NCI-H128 (cell line): ENCODE data around the gene LIPG.

ENCODE experiments used
- DNase-seq: peaks from one replicate; lab custom pipeline; 2025; ENCODE audit not compliant: unreplicated experiment; lab: John Stamatoyannopoulos, UW

LIPG gene

GRCh38 chr18:49610022-49610445, 48.2 kb downstream of the LIPG start:
- DNase-seq: no peak

DNA sequence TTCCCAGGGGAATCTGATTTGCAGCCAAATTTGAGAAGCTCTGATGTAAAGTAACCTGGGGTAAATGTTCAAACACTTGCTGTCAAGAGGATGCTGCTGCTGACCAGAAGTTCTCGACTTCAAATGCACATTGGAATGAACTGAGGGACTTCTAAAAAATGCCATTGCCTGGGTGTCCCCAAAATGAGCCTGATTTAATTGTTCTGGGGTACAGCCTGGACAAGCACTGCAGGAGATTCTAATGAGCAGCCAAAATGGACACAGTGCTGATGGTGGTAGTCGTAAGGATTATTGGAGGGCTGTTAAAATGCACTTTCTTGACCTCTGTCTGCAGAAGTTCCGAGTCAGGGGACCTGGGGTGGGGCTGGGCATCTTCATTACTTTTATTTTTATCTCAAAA, 49.5 kb downstream of the LIPG start:
- DNase-seq: no peak

DNA sequence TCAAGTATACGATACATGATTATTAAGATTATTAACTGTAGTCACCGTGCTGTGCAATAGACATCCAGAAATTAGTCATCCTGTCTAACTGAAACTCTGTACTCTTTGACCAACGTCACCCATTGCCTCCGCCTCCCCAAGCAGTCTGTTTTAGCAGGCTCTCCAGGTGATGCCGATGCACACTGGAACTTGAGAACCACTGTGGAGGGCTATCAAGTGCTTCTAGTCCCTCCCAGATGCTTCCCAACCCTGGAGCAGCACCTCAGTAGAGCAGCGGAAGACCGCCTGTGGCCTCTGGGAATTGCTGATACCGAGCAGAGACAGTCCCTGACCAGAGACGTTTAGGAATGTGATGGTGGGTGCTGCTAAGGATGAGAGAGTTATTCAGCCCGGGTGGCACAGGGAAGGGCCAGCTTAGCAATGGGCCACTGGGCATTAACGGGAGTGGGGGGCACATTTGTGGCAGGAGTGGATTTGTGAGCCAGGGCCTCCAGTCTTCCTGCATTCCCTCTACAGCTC, 50.7 kb downstream of the LIPG start:
- DNase-seq: no peak

DNA sequence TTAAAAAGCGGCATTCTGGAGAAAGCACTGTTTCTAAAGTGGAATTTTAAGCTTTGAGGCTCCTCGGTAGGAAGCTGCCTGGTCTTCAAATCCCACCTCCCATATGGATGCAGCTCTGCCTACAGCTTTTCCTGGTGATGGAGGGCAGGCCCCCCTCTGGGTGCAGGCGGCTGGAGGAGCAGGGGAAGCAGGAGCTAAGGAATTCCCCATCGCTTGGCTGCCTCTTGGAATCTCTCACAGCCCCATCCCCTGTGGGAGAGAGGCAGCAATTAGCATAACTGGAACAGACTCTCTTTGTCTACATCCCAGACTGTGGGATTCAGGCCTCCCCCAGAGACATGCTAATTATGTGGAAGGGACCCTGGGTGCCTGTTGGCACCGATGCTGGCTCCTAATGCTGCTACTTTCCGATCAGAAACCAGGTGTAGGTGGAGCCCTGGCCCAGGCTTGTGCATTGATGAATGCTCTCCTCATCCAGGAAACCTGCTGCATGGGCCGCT, 51.3 kb downstream of the LIPG start:
- no peak for DNase-seq

DNA sequence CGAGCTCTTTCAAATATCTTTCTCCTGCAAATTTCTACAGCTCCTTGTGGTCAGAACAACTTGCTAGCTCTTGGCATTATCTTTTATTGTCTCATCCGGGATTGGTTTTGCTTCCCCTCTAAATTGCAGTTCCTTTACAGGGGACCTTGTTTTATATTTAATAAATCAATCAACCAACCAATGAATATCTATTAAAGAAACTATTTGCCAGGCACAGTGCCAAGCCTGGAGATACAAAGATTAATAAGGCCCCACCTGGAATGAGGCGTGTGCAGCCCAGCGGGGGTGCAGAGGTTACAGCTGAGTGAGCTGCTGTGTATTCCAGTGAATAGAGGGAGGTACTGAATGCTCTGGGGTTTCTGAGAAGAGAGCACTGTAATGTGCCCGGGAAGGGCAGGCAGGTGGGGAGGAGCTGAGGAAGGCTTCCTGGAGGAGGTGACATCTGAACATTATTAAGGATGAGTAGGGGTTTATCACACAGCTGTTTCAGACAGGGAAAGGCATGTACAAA, 51.8 kb downstream of the LIPG start:
- DNase-seq: no peak

GRCh38 chr18:49616618-49617328, 54.9 kb downstream of the LIPG start:
- DNase-seq: no peak

GRCh38 chr18:49617329-49617695, 55.5 kb downstream of the LIPG start:
- DNase-seq: no peak

GRCh38 chr18:49617865-49618264, 56.0 kb downstream of the LIPG start:
- DNase-seq: no peak

DNA sequence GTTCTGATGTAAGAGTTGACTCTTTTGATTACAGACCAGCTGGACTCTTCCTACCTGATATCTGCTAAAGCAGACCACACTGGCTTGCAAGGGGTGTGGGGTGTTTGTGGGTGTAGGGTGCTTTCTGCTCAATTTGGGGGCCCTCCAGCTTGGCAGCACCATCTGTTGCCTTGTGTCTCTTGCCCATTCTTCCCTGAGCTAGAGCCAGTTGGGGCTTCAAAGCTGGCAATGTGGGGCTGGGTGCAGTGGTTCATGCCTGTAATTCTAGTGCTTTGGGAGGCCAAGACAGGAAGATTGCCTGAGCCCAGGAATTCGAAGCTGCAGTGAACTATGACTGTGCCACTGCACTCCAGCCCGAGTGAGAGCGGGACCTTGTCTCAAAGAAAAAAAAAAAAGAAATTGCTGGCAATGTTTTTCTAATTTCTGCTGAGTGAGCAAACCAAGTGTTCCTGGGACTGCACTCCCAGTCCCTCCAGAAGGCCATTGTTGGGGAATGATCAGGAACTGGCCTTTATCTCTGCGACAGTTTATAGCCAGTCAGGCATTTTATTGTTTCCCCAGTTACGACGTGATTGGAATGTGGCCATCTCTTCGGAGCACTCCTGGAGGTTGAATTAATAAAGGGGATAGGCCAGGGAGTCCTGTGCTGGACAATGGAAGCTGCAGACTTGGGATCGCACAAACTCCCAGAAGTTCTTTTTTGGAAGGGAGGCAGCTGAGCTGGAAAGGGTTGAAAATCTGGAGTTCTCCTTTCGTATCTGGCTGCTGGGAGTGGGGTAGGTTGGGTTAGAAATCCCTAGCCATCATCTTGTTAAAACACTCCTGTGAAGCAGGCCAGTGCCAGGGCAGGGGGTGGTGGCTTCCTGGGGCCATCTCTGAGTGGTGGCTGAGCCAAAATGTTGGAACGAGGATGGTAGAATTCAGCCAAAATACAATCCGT, 57.2 kb downstream of the LIPG start:
- DNase-seq: no peak

DNA sequence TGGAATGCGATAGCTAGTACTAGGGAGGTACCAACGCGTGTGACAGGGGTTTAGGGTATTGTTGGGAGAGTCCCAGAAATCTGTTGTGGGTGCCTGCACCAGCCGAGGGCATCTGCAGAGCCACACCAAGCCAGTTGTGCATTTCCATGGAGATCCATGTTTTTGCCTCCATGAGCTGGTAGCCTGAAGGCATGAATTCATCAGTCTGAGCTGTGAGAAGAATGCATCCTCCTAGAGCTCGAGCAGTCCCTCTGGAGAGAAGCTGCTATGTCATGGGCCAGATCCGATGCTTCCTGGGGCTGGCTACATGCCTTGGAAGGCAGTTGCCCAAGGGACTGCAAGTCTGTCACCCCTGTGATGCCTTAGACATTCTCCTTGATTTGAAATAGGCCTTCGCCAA, 57.9 kb downstream of the LIPG start:
- no peak for DNase-seq

DNA sequence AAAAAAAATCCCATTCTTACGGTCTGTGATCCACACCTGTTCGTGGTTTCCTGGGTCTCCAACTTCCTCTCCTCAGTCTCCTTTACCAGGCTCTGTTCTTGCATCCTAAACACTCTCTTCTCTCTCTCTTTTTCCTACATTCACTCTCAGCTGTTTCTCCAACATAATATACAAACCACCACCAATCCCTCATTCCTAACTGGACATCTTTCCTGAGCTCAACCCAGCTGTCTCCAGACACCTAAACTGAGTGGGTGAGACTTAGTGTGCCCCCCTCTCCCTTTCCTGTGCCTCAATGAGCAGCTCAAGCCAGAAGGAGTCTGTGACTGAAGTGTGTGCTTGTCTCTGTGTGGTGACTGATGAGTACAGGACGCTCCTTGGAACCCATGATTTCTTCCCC, 59.4 kb downstream of the LIPG start:
- DNase-seq: no peak

DNA sequence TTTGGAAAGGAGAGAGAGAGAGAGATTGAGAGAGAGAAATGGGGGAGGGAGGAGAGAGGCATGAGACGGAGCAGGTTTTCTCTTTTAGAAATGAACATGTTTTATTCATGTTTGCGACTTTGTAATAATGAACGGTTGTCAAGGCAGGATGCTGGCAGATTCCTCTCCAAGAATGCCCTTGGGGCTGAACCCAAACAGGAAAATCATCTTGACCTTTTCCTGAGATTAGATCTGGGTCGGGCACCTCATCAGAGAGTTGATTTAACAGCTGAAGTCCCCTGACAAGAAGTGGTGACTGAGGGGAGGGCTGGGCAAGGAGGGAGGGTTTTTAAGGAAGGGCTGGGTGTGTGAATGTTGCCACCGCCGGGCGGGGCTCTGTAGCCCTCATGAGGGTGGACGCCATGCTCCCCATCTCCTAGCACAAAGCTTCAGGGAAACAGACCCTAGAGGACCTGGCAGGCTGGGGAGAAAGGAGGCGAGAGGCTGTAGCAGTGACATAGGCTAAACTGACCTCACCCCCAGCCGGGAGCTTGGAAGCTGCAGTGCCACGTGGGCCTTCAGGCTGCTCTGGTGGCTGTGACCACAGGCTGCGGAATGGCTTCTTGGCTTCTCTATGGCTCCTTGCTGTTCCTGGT, 60.0 kb downstream of the LIPG start:
- DNase-seq: no peak

GRCh38 chr18:49623571-49623970, 61.7 kb downstream of the LIPG start:
- no peak for DNase-seq

DNA sequence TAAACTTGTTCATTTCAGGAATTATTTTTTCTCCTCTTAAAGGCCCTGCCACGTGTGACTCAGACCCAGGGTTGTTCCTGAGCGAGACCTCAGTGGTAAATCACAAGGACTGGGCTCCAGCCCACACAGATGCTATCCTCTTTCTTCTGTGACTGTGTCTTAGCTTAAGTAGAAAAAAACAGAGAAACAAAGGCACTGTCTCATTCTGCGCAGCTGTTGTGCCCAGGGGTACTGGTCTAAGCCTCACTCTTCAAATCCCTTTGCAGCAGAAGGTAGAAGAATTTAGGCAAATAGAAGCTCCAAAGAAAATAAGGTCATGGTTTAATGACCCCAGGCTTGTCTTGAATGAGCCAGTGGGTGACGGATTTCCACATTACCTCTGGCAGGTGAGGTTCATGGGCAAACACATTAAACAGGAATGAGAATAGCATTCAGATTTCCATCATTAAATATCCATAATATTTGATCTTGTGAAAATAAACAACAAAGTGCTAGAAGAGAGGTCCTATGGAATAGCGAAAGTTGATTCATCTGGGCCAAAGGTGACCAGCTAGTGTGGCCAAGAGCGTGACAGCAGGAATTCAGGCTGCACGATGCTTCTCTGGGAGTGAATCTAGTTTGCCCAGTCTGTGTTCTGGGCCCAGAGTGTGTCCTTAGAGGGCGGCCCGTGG, 63.3 kb downstream of the LIPG start:
- no peak for DNase-seq

DNA sequence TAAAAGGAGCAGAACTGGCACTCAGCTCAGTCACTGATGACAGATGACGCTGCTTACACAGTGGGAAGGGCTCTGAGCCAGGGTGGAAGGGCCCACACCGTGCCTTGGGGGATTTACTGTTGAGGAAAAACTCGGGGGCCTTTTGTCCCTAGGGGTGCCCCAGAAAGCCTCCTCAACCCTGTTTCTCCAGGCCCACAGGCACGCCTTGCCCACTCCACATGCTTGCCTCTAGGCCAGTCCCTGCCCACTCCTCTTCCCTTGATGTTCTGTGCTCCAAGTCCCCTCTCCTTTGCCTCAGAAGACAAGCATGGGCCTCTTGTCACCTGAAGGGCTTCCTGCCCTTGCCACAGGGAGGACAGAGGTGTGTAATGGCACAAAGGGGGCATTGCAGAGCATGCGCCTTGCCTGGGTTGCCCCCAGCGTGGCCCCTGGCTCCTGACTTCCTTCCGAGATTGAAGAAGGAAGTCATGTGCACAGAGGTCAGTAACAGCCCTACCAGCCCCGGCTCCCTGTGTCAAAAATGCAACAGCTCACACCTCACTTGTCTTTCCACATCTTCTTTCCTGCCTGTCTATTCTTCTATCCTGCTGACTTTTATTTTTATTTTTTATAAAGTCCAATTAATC, 65.1 kb downstream of the LIPG start:
- no peak for DNase-seq

- DNase-seq: no peak
Measured at GRCh38 chr18:49628119-49628518, 66.3 kb downstream of the LIPG start.

DNA sequence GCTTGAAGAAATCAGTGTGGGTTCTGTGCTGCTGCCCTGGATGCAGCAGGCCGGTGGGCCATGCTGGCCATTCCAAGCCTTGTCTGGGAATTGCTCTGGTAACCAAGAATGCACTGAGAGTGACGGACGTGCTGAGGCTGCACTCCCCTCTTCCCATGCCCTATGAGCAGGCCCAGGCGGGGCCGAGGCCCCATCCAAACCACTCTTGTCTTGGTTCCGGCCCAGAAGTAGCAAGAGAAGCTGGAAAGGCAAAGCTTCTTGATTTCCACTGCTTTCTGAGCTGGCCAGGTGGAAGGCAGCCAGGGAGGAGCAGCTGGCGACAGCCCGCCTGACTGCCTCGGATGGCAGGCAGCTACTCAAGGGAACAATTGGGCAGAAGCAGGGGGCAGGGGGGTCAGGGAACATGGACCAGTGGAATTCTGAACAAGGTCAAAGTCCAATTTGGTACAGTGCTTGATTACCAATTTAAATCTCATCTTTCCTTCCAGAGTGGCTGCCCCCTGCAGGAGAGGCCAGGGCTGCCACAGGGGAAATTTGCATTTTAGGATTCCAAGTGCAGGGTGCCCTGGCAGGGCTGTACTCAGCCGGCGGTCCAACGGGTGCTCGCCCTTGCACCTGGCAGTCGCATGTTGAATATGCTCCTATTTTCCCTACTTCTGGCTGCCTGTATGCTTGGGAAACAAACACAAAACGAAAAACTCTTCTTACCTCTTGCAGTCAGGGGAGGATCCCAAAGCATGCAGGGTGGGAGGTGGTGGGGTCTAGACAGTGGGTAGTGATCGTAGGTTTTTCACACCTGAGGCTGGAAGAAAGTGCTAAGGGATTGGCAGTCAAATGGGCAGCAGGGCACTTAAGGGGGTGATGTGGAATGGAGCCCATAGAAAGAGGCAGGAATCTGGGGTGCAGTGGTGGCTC, 67.3 kb downstream of the LIPG start:
- no peak for DNase-seq

- no peak for DNase-seq
Measured at GRCh38 chr18:49630246-49630699, 68.4 kb downstream of the LIPG start.
